IPS-18c (cell line): ENCODE results near the gene CDH23.

Experiments
- H3K4me3 ChIP-seq: 2 replicates; pipeline ENCODE4 v1.7.0; 2013; ENCODE audit warnings: low read depth, mild to moderate bottlenecking, low read length, moderate library complexity; ENCODE audit not compliant: insufficient read depth
- H3K9me3 ChIP-seq: one replicate; pipeline ENCODE4 v1.6.1; 2013; ENCODE audit warnings: mild to moderate bottlenecking, low read length, moderate library complexity; ENCODE audit not compliant: control insufficient read depth, insufficient read depth

The CDH23 gene

GRCh38 chr10:71802715-71803488 is 406.2 kb downstream of the CDH23 start:
- Histone ChIP-seq H3K9me3 (no peaks in the 10 kb centered on the region), H3K4me3 (no peak overlapping the region)

DNA sequence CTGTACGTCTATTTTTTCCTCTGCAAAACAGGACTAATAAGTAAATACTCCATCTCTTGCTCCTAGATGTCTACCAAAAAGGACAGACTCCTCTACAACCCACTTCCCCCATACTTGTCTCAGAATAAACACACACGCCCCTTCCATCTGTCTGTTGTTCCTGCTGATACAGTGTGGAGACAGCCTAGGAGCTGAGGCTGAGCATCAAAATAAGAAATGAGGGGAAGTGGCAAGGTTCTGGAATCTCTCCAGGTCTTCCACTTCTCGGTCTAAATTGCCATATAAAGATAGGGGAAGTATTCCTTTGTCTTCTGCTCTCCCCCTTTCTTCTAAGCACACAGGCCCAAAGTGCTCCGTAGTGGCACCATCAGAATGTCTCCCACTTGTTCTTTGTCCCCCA is 407.4 kb downstream of the CDH23 start:
- H3K4me3 ChIP-seq = no peak overlapping the region

DNA sequence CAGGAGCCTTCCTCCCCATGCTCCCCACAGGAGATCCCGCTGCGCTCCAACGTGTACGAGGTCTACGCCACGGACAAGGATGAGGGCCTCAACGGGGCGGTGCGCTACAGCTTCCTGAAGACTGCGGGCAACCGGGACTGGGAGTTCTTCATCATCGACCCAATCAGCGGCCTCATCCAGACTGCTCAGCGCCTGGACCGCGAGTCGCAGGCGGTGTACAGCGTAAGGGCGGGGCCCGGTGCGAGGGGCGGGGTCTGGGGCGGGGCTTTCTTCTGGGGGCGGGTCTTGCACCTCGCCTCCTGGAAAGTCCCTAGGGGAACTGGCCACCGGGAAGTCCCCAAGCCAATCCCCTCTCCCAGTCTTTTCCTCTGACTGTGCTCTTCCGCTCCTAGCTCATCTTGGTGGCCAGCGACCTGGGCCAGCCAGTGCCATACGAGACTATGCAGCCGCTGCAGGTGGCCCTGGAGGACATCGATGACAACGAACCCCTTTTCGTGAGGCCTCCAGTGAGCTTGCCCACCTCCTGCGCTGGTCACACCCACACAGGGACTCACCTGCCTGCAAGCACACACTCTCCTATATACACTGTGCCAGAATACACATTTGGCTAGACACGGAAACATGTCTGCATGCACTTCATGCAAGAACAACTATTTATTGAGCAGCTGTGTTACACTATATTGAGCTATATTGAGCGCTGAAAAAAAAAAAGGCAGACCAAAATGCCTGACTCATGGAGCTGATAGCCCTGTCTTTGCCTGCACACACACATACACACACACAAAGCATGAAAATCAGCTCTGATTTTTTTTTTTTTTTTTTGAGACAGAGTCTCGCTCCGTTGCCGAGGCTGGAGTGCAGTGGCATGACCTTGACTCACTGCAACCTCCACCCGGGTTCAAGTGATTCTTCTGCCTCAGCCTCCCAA is 409.3 kb downstream of the CDH23 start:
- peaks cover 3% of the 10 kb centered on the region for H3K9me3 ChIP-seq
- no peak overlapping the region; the same call in 1 of the 2 replicates for H3K4me3 ChIP-seq

More for the DNA sequence above, 407.4 kb downstream of the CDH23 start:
- no peaks in the 10 kb centered on the region for H3K9me3 ChIP-seq

DNA sequence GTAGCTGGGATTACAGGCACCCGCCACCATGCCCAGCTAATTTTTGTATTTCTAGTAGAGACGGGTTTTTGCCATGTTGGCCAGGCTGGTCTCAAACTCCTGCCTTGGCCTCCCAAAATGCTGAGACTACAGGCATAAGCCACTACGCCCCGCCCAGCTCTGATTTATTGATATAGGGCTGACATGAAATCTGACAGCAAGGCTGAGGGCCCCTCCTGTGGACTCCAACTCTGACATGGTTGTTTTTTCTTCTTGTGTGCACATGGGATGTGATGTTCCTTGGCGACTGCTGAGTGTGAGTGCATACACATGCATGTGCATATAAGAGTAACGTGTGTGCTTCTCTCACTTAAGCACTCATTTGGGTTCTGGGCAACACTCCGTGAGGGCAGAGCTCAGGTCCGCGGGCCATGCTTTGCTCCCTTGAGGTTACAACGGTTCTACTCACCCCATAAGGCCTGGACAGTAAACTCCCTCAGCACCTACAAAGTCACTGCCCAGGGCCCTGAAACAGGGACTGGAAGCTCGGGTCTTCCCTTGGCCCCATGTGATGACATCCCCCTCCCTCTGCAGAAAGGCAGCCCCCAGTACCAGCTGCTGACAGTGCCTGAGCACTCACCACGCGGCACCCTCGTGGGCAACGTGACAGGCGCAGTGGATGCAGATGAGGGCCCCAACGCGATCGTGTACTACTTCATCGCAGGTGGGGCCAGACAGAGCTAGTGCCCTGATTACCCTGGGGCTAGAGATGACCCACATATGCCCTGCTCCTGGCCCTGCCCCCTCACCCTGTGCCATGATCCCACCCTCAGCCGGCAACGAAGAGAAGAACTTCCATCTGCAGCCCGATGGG is 410.2 kb downstream of the CDH23 start:
- Histone ChIP-seq H3K4me3 (no peak overlapping the region), H3K9me3 (peaks cover 3% of the 10 kb centered on the region)

GRCh38 chr10:71807557-71808510 is 411.1 kb downstream of the CDH23 start:
- H3K4me3 ChIP-seq = no peak overlapping the region
- peaks cover 3% of the 10 kb centered on the region for H3K9me3 ChIP-seq

DNA sequence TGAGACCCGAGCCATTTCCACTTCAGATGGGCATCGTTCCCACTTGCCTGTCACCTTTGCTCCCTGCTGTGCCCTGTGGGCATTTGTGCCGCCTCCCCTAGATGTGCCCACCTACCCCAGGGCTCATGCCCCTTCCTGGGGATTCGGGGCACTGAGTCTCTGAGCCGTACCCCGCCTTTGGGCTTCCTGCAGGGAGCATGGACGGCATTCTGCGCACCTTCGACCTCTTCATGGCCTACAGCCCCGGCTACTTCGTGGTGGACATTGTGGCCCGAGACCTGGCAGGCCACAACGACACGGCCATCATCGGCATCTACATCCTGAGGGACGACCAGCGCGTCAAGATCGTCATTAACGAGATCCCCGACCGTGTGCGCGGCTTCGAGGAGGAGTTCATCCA is 412.9 kb downstream of the CDH23 start:
- H3K4me3 ChIP-seq = no peak overlapping the region
- H3K9me3 ChIP-seq = peaks cover 3% of the 10 kb centered on the region

GRCh38 chr10:71810048-71810750 is 413.5 kb downstream of the CDH23 start:
- Histone ChIP-seq H3K4me3 (no peak overlapping the region), H3K9me3 (peaks cover 3% of the 10 kb centered on the region)

DNA sequence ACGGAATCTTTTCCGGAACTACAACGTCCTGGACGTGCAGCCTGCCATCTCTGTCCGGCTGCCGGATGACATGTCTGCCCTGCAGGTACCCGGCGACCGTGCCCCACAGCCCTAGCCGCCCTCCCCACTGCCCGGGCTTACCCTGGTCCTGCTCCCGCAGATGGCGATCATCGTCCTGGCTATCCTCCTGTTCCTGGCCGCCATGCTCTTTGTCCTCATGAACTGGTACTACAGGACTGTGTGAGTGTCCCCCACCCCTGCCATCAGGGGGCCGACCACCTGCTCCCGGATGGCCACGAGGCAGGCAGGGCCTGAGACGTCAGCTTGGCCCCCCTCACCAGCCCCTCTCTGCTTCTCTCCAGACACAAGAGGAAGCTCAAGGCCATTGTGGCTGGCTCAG is 414.6 kb downstream of the CDH23 start:
- H3K9me3 ChIP-seq = peaks cover 3% of the 10 kb centered on the region
- H3K4me3 ChIP-seq = no peak overlapping the region

GRCh38 chr10:71812016-71812912 is 415.5 kb downstream of the CDH23 start:
- Histone ChIP-seq H3K4me3 (no peak overlapping the region), H3K9me3 (peaks cover 3% of the 10 kb centered on the region)

- H3K4me3 ChIP-seq = no peak overlapping the region
- H3K9me3 ChIP-seq = peaks cover 3% of the 10 kb centered on the region
Measured at GRCh38 chr10:71812913-71813590, 416.3 kb downstream of the CDH23 start.

GRCh38 chr10:71814922-71815411 is 418.2 kb downstream of the CDH23 start:
- no peak overlapping the region for H3K4me3 ChIP-seq

DNA sequence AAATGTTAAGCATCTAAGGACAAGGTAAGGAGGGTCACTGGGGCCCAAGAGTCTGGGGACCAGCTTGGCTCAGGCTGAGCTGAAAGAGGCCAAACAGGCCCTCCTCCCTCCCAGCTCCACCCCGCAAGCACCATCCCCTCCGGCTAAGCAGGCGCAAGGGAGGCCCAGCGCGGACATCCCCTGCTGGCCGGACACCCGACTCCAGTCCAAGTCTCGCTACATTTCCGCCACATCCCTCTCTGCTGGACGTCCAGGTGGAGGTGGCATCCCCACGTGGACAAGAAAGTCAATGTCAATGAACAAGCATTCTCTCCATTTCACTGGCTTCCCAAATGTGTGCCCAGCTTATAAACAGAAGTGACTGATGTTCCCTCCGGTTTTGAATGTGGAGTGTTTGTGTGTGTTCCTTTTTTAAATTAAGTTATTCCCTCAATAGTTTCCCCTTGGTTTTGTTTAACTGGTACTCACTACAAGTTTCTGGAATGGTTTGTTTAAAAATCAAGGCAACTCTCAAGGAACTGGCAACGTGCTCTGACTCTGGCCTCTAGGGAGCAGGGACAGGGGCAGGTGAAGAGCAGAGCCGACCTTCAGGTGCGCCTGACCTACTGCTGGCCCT is 418.9 kb downstream of the CDH23 start:
- H3K9me3 ChIP-seq = no peaks in the 10 kb centered on the region
- H3K4me3 ChIP-seq = no peak overlapping the region

More at GRCh38 chr10:71814922-71815411, 418.2 kb downstream of the CDH23 start:
- peaks cover 3% of the 10 kb centered on the region for H3K9me3 ChIP-seq

GRCh38 chr10:71816421-71816851 is 419.7 kb downstream of the CDH23 start:
- Histone ChIP-seq H3K4me3 (no peak overlapping the region), H3K9me3 (no peaks in the 10 kb centered on the region)
